ENCODE results near the gene RBM3.

GRCh38 chrX:48606091-48606490, 31.8 kb downstream of the RBM3 start:
- TF ChIP-seq, protein P1, sequence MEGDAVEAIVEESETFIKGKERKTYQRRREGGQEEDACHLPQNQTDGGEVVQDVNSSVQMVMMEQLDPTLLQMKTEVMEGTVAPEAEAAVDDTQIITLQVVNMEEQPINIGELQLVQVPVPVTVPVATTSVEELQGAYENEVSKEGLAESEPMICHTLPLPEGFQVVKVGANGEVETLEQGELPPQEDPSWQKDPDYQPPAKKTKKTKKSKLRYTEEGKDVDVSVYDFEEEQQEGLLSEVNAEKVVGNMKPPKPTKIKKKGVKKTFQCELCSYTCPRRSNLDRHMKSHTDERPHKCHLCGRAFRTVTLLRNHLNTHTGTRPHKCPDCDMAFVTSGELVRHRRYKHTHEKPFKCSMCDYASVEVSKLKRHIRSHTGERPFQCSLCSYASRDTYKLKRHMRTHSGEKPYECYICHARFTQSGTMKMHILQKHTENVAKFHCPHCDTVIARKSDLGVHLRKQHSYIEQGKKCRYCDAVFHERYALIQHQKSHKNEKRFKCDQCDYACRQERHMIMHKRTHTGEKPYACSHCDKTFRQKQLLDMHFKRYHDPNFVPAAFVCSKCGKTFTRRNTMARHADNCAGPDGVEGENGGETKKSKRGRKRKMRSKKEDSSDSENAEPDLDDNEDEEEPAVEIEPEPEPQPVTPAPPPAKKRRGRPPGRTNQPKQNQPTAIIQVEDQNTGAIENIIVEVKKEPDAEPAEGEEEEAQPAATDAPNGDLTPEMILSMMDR (IDR thresholded peaks at IDR 0.05), result no peak
- TF ChIP-seq POLR2A (IDR thresholded peaks at IDR 0.05), result no peak

Data from tibial nerve (tissue), 3 donors.